ENCODE data around the gene MAGT1.
A peak's percentile ranks its signal among the peaks of the same experiment; 100 is the strongest.
"Not testable (repeated sequence)": the region's sequence is repeated elsewhere in the genome, so short reads cannot be mapped to it uniquely, and the experiment has no call there.

MAGT1 gene

DNA sequence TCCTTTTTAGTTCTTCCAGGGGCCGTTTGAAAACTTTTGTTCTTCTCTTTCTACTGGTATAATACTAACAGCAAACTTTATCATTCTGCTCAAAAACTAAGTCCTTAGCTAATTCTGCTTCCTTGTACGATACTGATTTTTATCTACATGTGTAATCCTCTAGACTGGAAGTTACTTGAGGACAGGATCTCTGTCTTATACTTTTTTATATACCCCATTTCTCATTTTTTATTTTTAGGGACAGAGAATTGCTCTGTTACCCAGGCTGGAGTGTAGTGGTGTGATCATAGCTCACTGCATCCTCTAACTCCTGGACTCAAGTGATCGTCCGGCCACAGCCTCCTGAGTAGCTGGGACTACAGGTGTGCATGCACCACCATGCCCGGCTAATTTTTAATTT is 6.3 kb upstream of the MAGT1 start:
- TF ChIP-seq, protein P1, sequence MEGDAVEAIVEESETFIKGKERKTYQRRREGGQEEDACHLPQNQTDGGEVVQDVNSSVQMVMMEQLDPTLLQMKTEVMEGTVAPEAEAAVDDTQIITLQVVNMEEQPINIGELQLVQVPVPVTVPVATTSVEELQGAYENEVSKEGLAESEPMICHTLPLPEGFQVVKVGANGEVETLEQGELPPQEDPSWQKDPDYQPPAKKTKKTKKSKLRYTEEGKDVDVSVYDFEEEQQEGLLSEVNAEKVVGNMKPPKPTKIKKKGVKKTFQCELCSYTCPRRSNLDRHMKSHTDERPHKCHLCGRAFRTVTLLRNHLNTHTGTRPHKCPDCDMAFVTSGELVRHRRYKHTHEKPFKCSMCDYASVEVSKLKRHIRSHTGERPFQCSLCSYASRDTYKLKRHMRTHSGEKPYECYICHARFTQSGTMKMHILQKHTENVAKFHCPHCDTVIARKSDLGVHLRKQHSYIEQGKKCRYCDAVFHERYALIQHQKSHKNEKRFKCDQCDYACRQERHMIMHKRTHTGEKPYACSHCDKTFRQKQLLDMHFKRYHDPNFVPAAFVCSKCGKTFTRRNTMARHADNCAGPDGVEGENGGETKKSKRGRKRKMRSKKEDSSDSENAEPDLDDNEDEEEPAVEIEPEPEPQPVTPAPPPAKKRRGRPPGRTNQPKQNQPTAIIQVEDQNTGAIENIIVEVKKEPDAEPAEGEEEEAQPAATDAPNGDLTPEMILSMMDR (IDR thresholded peaks at IDR 0.05; ENCODE audit: extremely low read depth, missing control alignments), result no peak
- no peak for DNase-seq (ENCODE audit: low spot score)

DNA sequence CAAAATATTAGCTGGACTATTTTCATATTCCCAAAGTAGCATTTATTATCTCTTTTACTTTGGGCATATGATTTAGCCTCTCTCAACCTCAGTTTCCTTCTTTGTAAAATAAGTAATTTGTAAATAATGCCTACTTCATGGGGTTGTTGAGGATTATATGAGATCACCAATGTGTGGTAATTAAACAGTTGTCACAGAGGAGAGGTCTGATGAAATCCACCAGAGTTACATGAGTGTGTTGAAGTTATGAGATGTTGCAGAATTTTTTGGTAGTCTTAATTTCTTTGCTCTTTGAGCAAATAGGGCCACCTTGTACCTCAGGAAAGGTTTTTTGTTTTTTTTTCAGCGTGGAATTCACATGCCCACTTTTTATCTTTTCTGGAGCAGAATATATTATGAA is 5.5 kb upstream of the MAGT1 start:
- TF ChIP-seq, protein P1 (IDR thresholded peaks at IDR 0.05; ENCODE audit: extremely low read depth, missing control alignments), result no peak
- no peak for DNase-seq (ENCODE audit: low spot score)

DNA sequence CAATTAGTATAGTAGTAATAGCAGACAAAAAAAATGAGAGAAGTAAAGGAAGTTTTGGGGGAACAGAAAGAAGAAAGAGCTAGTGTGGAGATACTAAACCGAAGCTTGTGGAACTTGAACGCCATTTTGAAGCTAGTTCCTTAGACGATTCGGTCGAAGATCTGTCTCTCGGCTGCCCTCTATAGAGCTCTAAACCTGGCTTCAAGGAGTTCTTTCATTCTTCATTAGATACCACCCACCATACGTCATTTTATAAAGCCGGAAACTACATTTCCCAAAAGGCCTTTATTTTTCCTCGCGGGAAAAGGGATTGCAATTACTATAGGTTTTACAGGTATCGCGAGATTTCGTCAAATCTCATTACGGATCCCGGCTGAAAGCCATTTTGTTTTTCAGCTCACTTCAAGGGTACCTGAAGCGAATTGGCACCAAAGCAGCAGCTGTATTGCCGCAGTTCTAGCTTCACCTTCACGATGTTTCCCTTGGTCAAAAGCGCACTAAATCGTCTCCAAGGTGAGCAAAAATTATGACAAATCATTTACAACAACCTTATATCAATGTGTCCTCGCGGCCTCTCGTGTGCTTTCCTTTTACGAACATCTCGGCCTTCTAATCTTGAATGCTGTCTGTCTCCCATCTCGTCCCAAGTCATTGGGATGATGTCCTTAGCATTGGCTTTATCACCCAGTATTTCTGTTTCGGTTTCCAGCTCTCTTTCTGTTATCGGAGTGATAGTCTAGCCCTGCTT is 4.0 kb upstream of the MAGT1 start, which contains the start of gene COX7B:
Gene COX7B, plus strand, starts transcription at position 388 of the 748 bp plus-strand sequence. Its CDS starts 86 bp downstream, at position 474.
- TF ChIP-seq, protein P1 (IDR thresholded peaks at IDR 0.05; ENCODE audit: extremely low read depth, missing control alignments), result peak; percentile 18
- DNase-seq (ENCODE audit: low spot score), result peak; percentile 49

DNA sequence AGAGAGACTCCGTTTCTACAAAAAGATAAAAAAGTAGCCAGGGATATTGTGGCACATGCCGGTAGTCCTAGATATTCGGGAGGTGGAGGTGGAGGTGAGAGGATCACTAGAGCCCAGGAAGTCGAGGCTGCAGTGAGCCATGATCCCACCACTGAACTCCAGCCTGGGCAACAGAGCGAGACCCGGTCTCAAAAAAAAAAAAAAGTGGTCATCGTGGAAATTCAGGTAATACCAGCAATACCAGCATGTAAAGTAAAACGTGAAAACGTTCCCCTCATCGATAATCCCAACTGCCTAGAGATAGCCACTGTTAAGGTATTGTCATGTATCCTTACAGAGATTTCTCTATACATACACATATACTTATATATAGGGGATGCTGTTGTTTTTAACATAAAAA is 1.5 kb downstream of the MAGT1 start:
- TF ChIP-seq, protein P1 (IDR thresholded peaks at IDR 0.05; ENCODE audit: extremely low read depth, missing control alignments), result no peak
- no peak for DNase-seq (ENCODE audit: low spot score)

DNA sequence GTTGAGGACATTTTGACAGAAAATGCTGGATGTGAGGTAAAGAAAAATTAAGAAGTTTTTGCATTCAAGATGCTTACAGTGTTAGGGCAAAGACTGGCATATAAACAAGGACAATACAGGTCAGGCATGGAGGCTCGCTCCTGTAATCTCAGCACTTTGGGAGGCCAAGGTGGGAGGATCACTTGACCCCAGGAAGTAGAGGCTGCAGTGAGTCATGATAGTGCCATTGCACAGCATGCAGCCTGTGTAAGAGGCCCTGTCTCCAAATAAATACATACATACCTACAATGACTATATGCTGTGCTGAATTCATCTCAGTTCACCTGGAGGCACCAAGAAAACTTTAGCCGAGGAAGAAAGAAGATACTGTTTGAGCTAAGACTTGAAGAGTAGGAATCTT is 2.3 kb downstream of the MAGT1 start:
- DNase-seq (ENCODE audit: low spot score), result no peak
- TF ChIP-seq, protein P1 (IDR thresholded peaks at IDR 0.05; ENCODE audit: extremely low read depth, missing control alignments), result no peak

DNA sequence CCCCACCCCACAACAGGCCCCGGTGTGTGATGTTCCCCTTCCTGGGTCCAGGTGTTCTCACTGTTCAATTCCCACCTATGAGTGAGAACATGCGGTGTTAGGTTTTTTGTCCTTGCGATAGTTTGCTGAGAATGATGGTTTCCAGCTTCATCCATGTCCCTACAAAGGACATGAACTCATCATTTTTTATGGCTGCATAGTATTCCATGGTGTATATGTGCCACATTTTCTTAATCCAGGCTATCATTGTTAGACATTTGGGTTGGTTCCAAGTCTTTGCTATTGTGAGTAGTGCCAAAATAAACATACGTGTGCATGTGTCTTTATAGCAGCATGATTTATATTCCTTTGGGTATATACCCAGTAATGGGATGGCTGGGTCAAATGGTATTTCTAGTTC is 13.8 kb downstream of the MAGT1 start:
- DNase-seq (ENCODE audit: low spot score), result not testable (repeated sequence)

DNA sequence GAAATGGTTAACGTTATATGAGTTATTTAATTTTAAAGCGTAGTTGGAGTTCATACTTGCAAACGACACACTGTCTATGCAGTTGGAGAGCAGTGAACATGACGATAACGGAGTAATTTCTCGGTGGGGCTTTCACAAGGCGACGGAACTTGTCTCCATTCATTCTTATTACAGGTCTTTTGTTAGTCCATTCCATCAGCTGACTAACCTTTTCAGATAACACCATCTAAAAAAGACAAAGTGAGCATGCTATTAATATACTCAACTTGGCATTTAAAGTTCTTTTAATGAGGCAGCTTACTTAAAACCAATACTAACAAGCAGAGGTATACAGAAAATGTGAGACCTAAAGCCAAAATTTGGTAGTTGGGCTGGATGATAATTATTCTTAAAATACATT is 19.9 kb downstream of the MAGT1 start:
- DNase-seq (ENCODE audit: low spot score), result no peak
- TF ChIP-seq, protein P1 (IDR thresholded peaks at IDR 0.05; ENCODE audit: extremely low read depth, missing control alignments), result no peak

DNA sequence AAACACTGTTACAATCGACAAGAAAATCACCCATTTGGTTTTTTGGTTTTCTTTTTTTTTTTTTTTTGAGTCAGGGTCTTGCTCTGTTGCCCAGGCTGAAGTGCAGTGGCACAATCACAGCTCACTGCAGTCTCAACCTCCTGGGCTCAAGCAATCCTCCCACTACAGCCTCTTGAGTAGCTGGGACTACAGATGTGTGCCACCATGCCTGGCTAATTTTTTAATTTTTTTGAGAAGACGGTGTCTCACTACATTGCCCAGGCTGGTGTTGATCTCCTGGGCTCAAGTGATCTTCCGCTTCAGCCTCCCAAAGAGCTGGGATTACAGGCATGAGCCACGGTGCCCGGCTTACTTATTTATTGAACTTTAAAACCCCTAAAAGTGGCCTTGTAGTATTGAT is 63.7 kb downstream of the MAGT1 start:
- not testable (repeated sequence) for DNase-seq (ENCODE audit: low spot score)

DNA sequence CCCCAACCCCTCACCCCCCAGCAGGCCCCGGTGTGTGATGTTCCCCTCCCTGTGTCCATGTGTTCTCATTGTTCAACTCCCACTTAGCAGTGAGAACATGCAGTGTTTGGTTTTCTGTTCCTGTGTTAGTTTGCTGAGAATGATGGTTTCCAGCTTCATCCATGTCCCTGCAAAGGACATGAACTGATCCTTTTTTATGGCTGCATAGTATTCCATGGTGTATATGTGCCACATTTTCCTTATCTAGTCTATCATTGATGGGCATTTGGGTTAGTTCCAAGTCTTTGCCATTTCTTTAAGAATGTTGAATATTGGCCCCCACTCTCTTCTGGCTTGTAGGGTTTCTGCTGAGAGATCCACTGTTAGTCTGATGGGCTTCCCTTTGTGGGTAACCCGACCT is 73.2 kb downstream of the MAGT1 start:
- not testable (repeated sequence) for DNase-seq (ENCODE audit: low spot score)

Measured in GM20000 (cell line).